ENCODE results near the gene DACT3.

The DACT3 gene

GRCh38 chr19:46598372-46598917 lies 62.5 kb downstream of the DACT3 start:
- no peak for DNase-seq (ENCODE audit: low read depth in 2 of 2)
